BE2C (cell line): ENCODE results near the gene PCBP2.
A peak's percentile ranks its signal among the peaks of the same experiment; 100 is the strongest.

Experiments
- DNase-seq: peaks from one replicate; pipeline ENCODE4 v3.0.0-alpha.2; 2020
- H3K27me3 ChIP-seq: fragments of 250-450 bp; sonication (Bioruptor Pico); 2 replicates; pipeline ENCODE4 v1.5.1; 2020; ENCODE audit warnings: mild to moderate bottlenecking
- H3K36me3 ChIP-seq: fragments of 250-450 bp; sonication (Bioruptor Pico); 2 replicates; pipeline ENCODE4 v1.5.1; 2020; ENCODE audit warnings: mild to moderate bottlenecking
- H3K4me1 ChIP-seq: fragments of 250-450 bp; sonication (Bioruptor Pico); 2 replicates; pipeline ENCODE4 v1.5.1; 2020
- H3K4me3 ChIP-seq: 2 replicates; pipeline ENCODE4 v1.5.1; 2011; ENCODE audit warnings: low read depth, low read length
- H3K9me3 ChIP-seq: fragments of 250-450 bp; sonication (Bioruptor Pico); 2 replicates; pipeline ENCODE4 v1.5.1; 2020
- CTCF ChIP-seq: IDR thresholded peaks from 2 replicates; pipeline ENCODE4 v1.5.1; 2012; ENCODE audit warnings: mild to moderate bottlenecking, low read depth, low read length

The PCBP2 gene

GRCh38 chr12:53484686-53485575, 33.0 kb downstream of the PCBP2 start:
- H3K27me3 ChIP-seq: no peaks in the 10 kb centered on the region
- H3K9me3 ChIP-seq: no peaks in the 10 kb centered on the region
- H3K4me1 ChIP-seq: no peaks in the 10 kb centered on the region
- DNase-seq: no peak
- no peak for TF ChIP-seq CTCF
- H3K36me3 ChIP-seq: peaks cover 74% of the 10 kb centered on the region
- H3K4me3 ChIP-seq: no peak overlapping the region

GRCh38 chr12:53485955-53486735, 34.2 kb downstream of the PCBP2 start:
- TF ChIP-seq CTCF: no peak
- H3K4me1 ChIP-seq: no peaks in the 10 kb centered on the region
- no peaks in the 10 kb centered on the region for H3K9me3 ChIP-seq
- no peak overlapping the region for H3K4me3 ChIP-seq
- H3K27me3 ChIP-seq: no peaks in the 10 kb centered on the region
- DNase-seq: no peak
- peaks cover 67% of the 10 kb centered on the region for H3K36me3 ChIP-seq

GRCh38 chr12:53486736-53487487, 35.0 kb downstream of the PCBP2 start:
- no peak for DNase-seq
- no peak for TF ChIP-seq CTCF

GRCh38 chr12:53489242-53489864, 37.5 kb downstream of the PCBP2 start:
- Histone ChIP-seq H3K9me3 (no peaks in the 10 kb centered on the region), H3K4me3 (no peak overlapping the region), H3K4me1 (peaks cover 10% of the 10 kb centered on the region), H3K36me3 (peaks cover 35% of the 10 kb centered on the region), H3K27me3 (no peaks in the 10 kb centered on the region)
- DNase-seq: no peak
- TF ChIP-seq CTCF: no peak

More at GRCh38 chr12:53486736-53487487, 35.0 kb downstream of the PCBP2 start:
- Histone ChIP-seq H3K27me3 (no peaks in the 10 kb centered on the region), H3K4me3 (no peak overlapping the region), H3K9me3 (no peaks in the 10 kb centered on the region), H3K4me1 (no peaks in the 10 kb centered on the region), H3K36me3 (peaks cover 59% of the 10 kb centered on the region)

- peaks cover 6% of the 10 kb centered on the region for H3K36me3 ChIP-seq
- H3K4me3 ChIP-seq: peak overlapping the region; percentile 62
- no peaks in the 10 kb centered on the region for H3K9me3 ChIP-seq
- DNase-seq: no peak
- no peak for TF ChIP-seq CTCF
- H3K27me3 ChIP-seq: no peaks in the 10 kb centered on the region
- peaks cover 13% of the 10 kb centered on the region for H3K4me1 ChIP-seq
These were observed 40.3 kb downstream of the PCBP2 start for GRCh38 chr12:53492188-53492587.
